Inflammatory macrophage treated with lipopolysaccharide for 4 hours (primary cell): ENCODE measurements around the gene KRT35.

Source experiments
- DNase-seq: peaks from one replicate; pipeline ENCODE4 v3.0.0-alpha.2; 2020

Gene KRT35

GRCh38 chr17:41481036-41481435 is at the start of gene KRT35:
Gene KRT35, minus strand, starts transcription at chr17:41481151. Its CDS starts 54 bp downstream, at chr17:41481097.
- no peak for DNase-seq

- no peak for DNase-seq
Observed at GRCh38 chr17:41530062-41531048, 49.4 kb upstream of the KRT35 start.

- no peak for DNase-seq
Observed at GRCh38 chr17:41529491-41529915, 48.6 kb upstream of the KRT35 start.

- DNase-seq: no peak
Observed at GRCh38 chr17:41528959-41529353, 48.0 kb upstream of the KRT35 start.

- no peak for DNase-seq
Observed at GRCh38 chr17:41527063-41528023, 46.4 kb upstream of the KRT35 start.

- DNase-seq: no peak
Observed at GRCh38 chr17:41524261-41524660, 43.3 kb upstream of the KRT35 start.

GRCh38 chr17:41523787-41524186 is 42.8 kb upstream of the KRT35 start:
- DNase-seq: no peak

GRCh38 chr17:41523225-41523593 is 42.3 kb upstream of the KRT35 start:
- no peak for DNase-seq

- no peak for DNase-seq
Observed at GRCh38 chr17:41522301-41523224, 41.6 kb upstream of the KRT35 start.

- DNase-seq: peak; percentile 48
Observed at GRCh38 chr17:41521574-41522261, 40.8 kb upstream of the KRT35 start.

- no peak for DNase-seq
Observed at GRCh38 chr17:41520821-41521521, 40.0 kb upstream of the KRT35 start.

GRCh38 chr17:41519501-41520224 is 38.7 kb upstream of the KRT35 start:
- DNase-seq: no peak

- DNase-seq: no peak
Observed at GRCh38 chr17:41518789-41519449, 38.0 kb upstream of the KRT35 start, which contains the start of gene KRT15. Gene KRT15, minus strand, starts transcription at chr17:41518890. Its CDS starts 63 bp downstream, at chr17:41518827.

GRCh38 chr17:41518031-41518430 is 37.1 kb upstream of the KRT35 start:
- DNase-seq: no peak

GRCh38 chr17:41516830-41517283 is 35.9 kb upstream of the KRT35 start:
- DNase-seq: no peak

GRCh38 chr17:41516147-41516829 is 35.3 kb upstream of the KRT35 start:
- DNase-seq: no peak

GRCh38 chr17:41513168-41513547 is 32.2 kb upstream of the KRT35 start:
- DNase-seq: no peak

GRCh38 chr17:41512546-41513167 is 31.7 kb upstream of the KRT35 start:
- DNase-seq: no peak
